Measurements from ENCODE around the gene MYH10. TPM values are rescaled to one million over a fixed set of nuclear protein-coding genes. Genes with fewer than 3 reads are reported as not detected.

MYH10 gene
- total and polyA plus RNA-seq, 9 of the 15 experiments (the other 6 are each of a cell fraction or from before 2014, with no cell fraction given) = 16.3 to 95.3 (median 39.7) TPM

- TF ChIP-seq MCM3 (IDR thresholded peaks at IDR 0.05) = no peak
- TF ChIP-seq KLF6 (CRISPR knock-in tag; IDR thresholded peaks at IDR 0.05; ENCODE audit: borderline replicate concordance) = no peak
- TF ChIP-seq ZNF586 (CRISPR knock-in tag; conservative IDR thresholded peaks at IDR 0.05) = no peak
- TF ChIP-seq ZNF766 (CRISPR knock-in tag; conservative IDR thresholded peaks at IDR 0.05) = no peak
- peak; percentile 62 for TF ChIP-seq NBN (IDR thresholded peaks at IDR 0.05; ENCODE audit: low read depth)
- TF ChIP-seq PREB (CRISPR knock-in tag; IDR thresholded peaks at IDR 0.05) = no peak
- no peak for TF ChIP-seq TGIF2 (CRISPR knock-in tag; IDR thresholded peaks at IDR 0.05)
- TF ChIP-seq ERF (CRISPR knock-in tag; IDR thresholded peaks at IDR 0.05) = no peak
- TF ChIP-seq ZBTB49 (CRISPR knock-in tag; IDR thresholded peaks at IDR 0.05; ENCODE audit: borderline replicate concordance) = no peak
- TF ChIP-seq ZNF717 (CRISPR knock-in tag; IDR thresholded peaks at IDR 0.05) = no peak
- TF ChIP-seq HNRNPLL (IDR thresholded peaks at IDR 0.05; ENCODE audit: low read depth, low read length, poor library complexity, severe bottlenecking) = no peak
- TF ChIP-seq, protein P1, sequence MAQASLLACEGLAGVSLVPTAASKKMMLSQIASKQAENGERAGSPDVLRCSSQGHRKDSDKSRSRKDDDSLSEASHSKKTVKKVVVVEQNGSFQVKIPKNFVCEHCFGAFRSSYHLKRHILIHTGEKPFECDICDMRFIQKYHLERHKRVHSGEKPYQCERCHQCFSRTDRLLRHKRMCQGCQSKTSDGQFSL (CRISPR knock-in tag; IDR thresholded peaks at IDR 0.05) = no peak
- TF ChIP-seq, protein P1 (tag; IDR thresholded peaks at IDR 0.05) = no peak
- no peak for TF ChIP-seq ZNF175 (CRISPR knock-in tag; IDR thresholded peaks at IDR 0.05; ENCODE audit: low read depth)
- TF ChIP-seq U2AF2 (optimal IDR thresholded peaks at IDR 0.05; ENCODE audit: low read depth, low read length) = no peak
- TF ChIP-seq, protein P2, sequence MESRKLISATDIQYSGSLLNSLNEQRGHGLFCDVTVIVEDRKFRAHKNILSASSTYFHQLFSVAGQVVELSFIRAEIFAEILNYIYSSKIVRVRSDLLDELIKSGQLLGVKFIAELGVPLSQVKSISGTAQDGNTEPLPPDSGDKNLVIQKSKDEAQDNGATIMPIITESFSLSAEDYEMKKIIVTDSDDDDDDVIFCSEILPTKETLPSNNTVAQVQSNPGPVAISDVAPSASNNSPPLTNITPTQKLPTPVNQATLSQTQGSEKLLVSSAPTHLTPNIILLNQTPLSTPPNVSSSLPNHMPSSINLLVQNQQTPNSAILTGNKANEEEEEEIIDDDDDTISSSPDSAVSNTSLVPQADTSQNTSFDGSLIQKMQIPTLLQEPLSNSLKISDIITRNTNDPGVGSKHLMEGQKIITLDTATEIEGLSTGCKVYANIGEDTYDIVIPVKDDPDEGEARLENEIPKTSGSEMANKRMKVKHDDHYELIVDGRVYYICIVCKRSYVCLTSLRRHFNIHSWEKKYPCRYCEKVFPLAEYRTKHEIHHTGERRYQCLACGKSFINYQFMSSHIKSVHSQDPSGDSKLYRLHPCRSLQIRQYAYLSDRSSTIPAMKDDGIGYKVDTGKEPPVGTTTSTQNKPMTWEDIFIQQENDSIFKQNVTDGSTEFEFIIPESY (CRISPR knock-in tag; IDR thresholded peaks at IDR 0.05) = 0 out of 2 replicates have a peak, but pooled peaks have one; percentile 28
- TF ChIP-seq PRMT5 (CRISPR knock-in tag; IDR thresholded peaks at IDR 0.05) = no peak
- TF ChIP-seq, protein P3, sequence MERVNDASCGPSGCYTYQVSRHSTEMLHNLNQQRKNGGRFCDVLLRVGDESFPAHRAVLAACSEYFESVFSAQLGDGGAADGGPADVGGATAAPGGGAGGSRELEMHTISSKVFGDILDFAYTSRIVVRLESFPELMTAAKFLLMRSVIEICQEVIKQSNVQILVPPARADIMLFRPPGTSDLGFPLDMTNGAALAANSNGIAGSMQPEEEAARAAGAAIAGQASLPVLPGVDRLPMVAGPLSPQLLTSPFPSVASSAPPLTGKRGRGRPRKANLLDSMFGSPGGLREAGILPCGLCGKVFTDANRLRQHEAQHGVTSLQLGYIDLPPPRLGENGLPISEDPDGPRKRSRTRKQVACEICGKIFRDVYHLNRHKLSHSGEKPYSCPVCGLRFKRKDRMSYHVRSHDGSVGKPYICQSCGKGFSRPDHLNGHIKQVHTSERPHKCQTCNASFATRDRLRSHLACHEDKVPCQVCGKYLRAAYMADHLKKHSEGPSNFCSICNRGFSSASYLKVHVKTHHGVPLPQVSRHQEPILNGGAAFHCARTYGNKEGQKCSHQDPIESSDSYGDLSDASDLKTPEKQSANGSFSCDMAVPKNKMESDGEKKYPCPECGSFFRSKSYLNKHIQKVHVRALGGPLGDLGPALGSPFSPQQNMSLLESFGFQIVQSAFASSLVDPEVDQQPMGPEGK (CRISPR knock-in tag; IDR thresholded peaks at IDR 0.05; ENCODE audit: borderline replicate concordance) = no peak
- 0 out of 2 replicates have a peak, but pooled peaks have one; percentile 68 for TF ChIP-seq ZNF24 (IDR thresholded peaks at IDR 0.05)
- TF ChIP-seq ZSCAN32 (CRISPR knock-in tag; IDR thresholded peaks at IDR 0.05) = no peak
- no peak for TF ChIP-seq TAF15 (IDR thresholded peaks at IDR 0.05; ENCODE audit: low read depth, low read length)
Measured at GRCh38 chr17:8532021-8532420, 98.5 kb downstream of the MYH10 start (continued).

Measured in K562 (cell line).